WTC11 (cell line): ENCODE results near the gene CPPED1. TPM values are rescaled to one million over a fixed set of nuclear protein-coding genes. Genes with fewer than 3 reads are reported as not detected.

Source experiments
- ATAC-seq: fragments of 200-7000 bp; cut with Tn5 transposase; 2 replicates; pipeline ENCODE4 v1.10.0; 2021; ENCODE audit warnings: mild to moderate bottlenecking, moderate library complexity
- CTCF ChIA-PET: fragments of 300-600 bp; sonication (Branson Sonifier 250); formaldehyde crosslinking; loops from one replicate; lab custom pipeline; 2021; ENCODE audit warnings: antibody characterized with exemption; lab: Charles Lee
- POLR2A ChIA-PET: fragments of 350-600 bp; sonication (Branson Sonifier 250); formaldehyde crosslinking; loops from one replicate; lab custom pipeline; 2021; ENCODE audit warnings: antibody characterized with exemption; lab: Charles Lee
- DNase-seq: peaks from one replicate; pipeline ENCODE4 v3.0.0; 2021; ENCODE audit warnings: low spot score
- H3K27ac Mint-ChIP-seq: 2 replicates; pipeline ENCODE4 v1.8.0; 2021; ENCODE audit warnings: mixed read lengths
- H3K27me3 Mint-ChIP-seq: 2 replicates; pipeline ENCODE4 v1.8.0; 2021; ENCODE audit warnings: low read depth, mild to moderate bottlenecking, moderate library complexity, mixed read lengths
- H3K36me3 Mint-ChIP-seq: 2 replicates; pipeline ENCODE4 v1.8.0; 2021; ENCODE audit warnings: mixed read lengths
- H3K4me1 Mint-ChIP-seq: 2 replicates; pipeline ENCODE4 v1.8.0; 2022; ENCODE audit warnings: mixed read lengths
- H3K4me3 Mint-ChIP-seq: 2 replicates; pipeline ENCODE4 v1.8.0; 2021; ENCODE audit warnings: mild to moderate bottlenecking, moderate library complexity, mixed read lengths
- H3K9me3 Mint-ChIP-seq: 2 replicates; pipeline ENCODE4 v1.8.0; 2021; ENCODE audit warnings: mixed read lengths
- ATF1 ChIP-seq: sonication (generic); formaldehyde crosslinking; IDR thresholded peaks from 2 replicates; pipeline ENCODE4 v1.8.1; 2023; ENCODE audit warnings: mild to moderate bottlenecking, moderate library complexity, missing genetic modification reagents
- CREM ChIP-seq: sonication (generic); formaldehyde crosslinking; IDR thresholded peaks from 2 replicates; pipeline ENCODE4 v1.8.1; 2022; ENCODE audit warnings: mild to moderate bottlenecking, missing genetic modification reagents, moderate library complexity
- E2F5 ChIP-seq: sonication (generic); formaldehyde crosslinking; IDR thresholded peaks from 2 replicates; pipeline ENCODE4 v1.8.1; 2022; ENCODE audit warnings: mild to moderate bottlenecking, moderate library complexity, missing genetic modification reagents
- FOXP4 ChIP-seq: sonication (generic); formaldehyde crosslinking; IDR thresholded peaks from 2 replicates; pipeline ENCODE4 v1.8.0; 2022; ENCODE audit warnings: mild to moderate bottlenecking, missing genetic modification reagents
- JUN ChIP-seq: sonication (generic); formaldehyde crosslinking; IDR thresholded peaks from 2 replicates; pipeline ENCODE4 v1.8.0; 2023; ENCODE audit warnings: mild to moderate bottlenecking, missing genetic modification reagents
- MYBL2 ChIP-seq: sonication (generic); formaldehyde crosslinking; IDR thresholded peaks from 2 replicates; pipeline ENCODE4 v1.8.1; 2023; ENCODE audit warnings: mild to moderate bottlenecking, moderate library complexity, missing genetic modification reagents
- NFE2L1 ChIP-seq: sonication (generic); formaldehyde crosslinking; IDR thresholded peaks from 2 replicates; pipeline ENCODE4 v1.8.1; 2023; ENCODE audit warnings: missing genetic modification reagents
- NFYB ChIP-seq: sonication (generic); formaldehyde crosslinking; conservative IDR thresholded peaks from 2 replicates; pipeline ENCODE4 v1.8.0; 2022; ENCODE audit warnings: low read depth, missing genetic modification reagents
- STAT6 ChIP-seq: sonication (generic); formaldehyde crosslinking; conservative IDR thresholded peaks from 2 replicates; pipeline ENCODE4 v1.8.1; 2023; ENCODE audit warnings: mild to moderate bottlenecking, low read depth, missing genetic modification reagents, moderate library complexity
- TP53 ChIP-seq: sonication (generic); formaldehyde crosslinking; IDR thresholded peaks from 2 replicates; pipeline ENCODE4 v1.8.1; 2023; ENCODE audit warnings: mild to moderate bottlenecking, missing genetic modification reagents
- ZNF121 ChIP-seq: sonication (generic); formaldehyde crosslinking; IDR thresholded peaks from 2 replicates; pipeline ENCODE4 v1.8.0; 2023; ENCODE audit warnings: missing genetic modification reagents
- ZNF317 ChIP-seq: sonication (generic); formaldehyde crosslinking; IDR thresholded peaks from 2 replicates; pipeline ENCODE4 v1.8.1; 2023; ENCODE audit warnings: low read depth, mild to moderate bottlenecking, moderate library complexity, missing genetic modification reagents, borderline replicate concordance
- ZNF416 ChIP-seq: fragments of 250-450 bp; sonication (Bioruptor Pico); IDR thresholded peaks from 2 replicates; pipeline ENCODE4 v1.9.0; 2021; ENCODE audit warnings: mild to moderate bottlenecking, inconsistent platforms
- ZNF425 ChIP-seq: fragments of 250-450 bp; sonication (Bioruptor Pico); conservative IDR thresholded peaks from 2 replicates; pipeline ENCODE4 v1.9.0; 2021; ENCODE audit warnings: mild to moderate bottlenecking
- total RNA-seq: library from RNA; stranded (reverse); gene quantifications from 3 replicates; pipeline ENCODE4 v1.2.3, GENCODE V29; 2021
- TF ChIP-seq, protein P1 (sequence below): fragments of 250-450 bp; sonication (Bioruptor Pico); IDR thresholded peaks from 2 replicates; pipeline ENCODE4 v1.9.0; 2021; ENCODE audit warnings: mild to moderate bottlenecking, borderline replicate concordance

CPPED1 gene
- total RNA-seq, 1 experiment from 2014 or later: 8.8 TPM

DNA sequence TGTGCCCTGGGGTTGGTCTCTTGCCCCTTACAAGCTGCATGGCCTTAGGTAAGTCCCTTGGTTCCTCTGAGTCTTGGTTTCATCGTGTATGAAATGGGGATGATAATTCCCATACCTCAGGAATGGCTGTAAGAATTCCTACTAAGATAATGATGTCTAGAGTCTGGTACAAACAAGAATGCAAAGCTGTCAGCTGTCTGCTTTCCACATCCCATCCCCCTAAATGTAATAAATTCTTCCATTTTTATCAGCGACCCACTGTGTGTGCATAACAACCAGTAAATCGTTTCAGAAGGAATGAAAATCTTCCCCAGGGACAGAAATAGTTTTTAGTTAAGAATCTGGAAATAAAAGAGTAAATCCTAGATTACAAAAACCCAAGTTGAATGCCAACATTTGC lies 95.4 kb downstream of the CPPED1 start (continued):
- TF ChIP-seq STAT6 (CRISPR knock-in tag) (no peak), ATF1 (CRISPR knock-in tag) (no peak), NFE2L1 (CRISPR knock-in tag) (no peak)

- ATAC-seq: no peak
- Mint-ChIP-seq H3K27me3 (no peaks in the 10 kb centered on the region), H3K4me1 (peaks cover 14% of the 10 kb centered on the region), H3K4me3 (no peak overlapping the region), H3K9me3 (peaks cover 13% of the 10 kb centered on the region), H3K27ac (no peak overlapping the region), H3K36me3 (no peaks in the 10 kb centered on the region)
- no peak for TF ChIP-seq JUN (CRISPR knock-in tag)
- no peak for TF ChIP-seq ZNF425 (CRISPR knock-in tag)
- TF ChIP-seq MYBL2 (CRISPR knock-in tag): no peak
- TF ChIP-seq NFYB: no peak
- TF ChIP-seq, protein P1, sequence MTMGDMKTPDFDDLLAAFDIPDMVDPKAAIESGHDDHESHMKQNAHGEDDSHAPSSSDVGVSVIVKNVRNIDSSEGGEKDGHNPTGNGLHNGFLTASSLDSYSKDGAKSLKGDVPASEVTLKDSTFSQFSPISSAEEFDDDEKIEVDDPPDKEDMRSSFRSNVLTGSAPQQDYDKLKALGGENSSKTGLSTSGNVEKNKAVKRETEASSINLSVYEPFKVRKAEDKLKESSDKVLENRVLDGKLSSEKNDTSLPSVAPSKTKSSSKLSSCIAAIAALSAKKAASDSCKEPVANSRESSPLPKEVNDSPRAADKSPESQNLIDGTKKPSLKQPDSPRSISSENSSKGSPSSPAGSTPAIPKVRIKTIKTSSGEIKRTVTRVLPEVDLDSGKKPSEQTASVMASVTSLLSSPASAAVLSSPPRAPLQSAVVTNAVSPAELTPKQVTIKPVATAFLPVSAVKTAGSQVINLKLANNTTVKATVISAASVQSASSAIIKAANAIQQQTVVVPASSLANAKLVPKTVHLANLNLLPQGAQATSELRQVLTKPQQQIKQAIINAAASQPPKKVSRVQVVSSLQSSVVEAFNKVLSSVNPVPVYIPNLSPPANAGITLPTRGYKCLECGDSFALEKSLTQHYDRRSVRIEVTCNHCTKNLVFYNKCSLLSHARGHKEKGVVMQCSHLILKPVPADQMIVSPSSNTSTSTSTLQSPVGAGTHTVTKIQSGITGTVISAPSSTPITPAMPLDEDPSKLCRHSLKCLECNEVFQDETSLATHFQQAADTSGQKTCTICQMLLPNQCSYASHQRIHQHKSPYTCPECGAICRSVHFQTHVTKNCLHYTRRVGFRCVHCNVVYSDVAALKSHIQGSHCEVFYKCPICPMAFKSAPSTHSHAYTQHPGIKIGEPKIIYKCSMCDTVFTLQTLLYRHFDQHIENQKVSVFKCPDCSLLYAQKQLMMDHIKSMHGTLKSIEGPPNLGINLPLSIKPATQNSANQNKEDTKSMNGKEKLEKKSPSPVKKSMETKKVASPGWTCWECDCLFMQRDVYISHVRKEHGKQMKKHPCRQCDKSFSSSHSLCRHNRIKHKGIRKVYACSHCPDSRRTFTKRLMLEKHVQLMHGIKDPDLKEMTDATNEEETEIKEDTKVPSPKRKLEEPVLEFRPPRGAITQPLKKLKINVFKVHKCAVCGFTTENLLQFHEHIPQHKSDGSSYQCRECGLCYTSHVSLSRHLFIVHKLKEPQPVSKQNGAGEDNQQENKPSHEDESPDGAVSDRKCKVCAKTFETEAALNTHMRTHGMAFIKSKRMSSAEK: no peak
- TF ChIP-seq ZNF121 (CRISPR knock-in tag): no peak
- TF ChIP-seq ZNF317: no peak
- no peak for TF ChIP-seq E2F5 (CRISPR knock-in tag)
- no peak for TF ChIP-seq ZNF416
- TF ChIP-seq TP53 (CRISPR knock-in tag): no peak
- no peak for TF ChIP-seq FOXP4
- no peak for TF ChIP-seq CREM (CRISPR knock-in tag)
- POLR2A ChIA-PET: no interaction called here
- CTCF ChIA-PET: no interaction called here
- DNase-seq: no peak
These were observed 97.1 kb downstream of the CPPED1 start for GRCh38 chr16:12706628-12707027.
